Breast epithelium (tissue), 3 donors: ENCODE results near the gene PSORS1C1.

ENCODE experiments used
- CTCF ChIP-seq, 3 donors: fragments of 450-650 bp; IDR thresholded peaks; one replicate each; pipeline ENCODE4 v1.5.1; 2016 to 2017; ENCODE audit warnings: antibody characterized with exemption in 3 of 3, mild to moderate bottlenecking in 3 of 3, moderate library complexity in 3 of 3
- POLR2A ChIP-seq: fragments of 450-650 bp; IDR thresholded peaks from one replicate; pipeline ENCODE4 v1.6.1; 2016; ENCODE audit warnings: antibody characterized with exemption, mild to moderate bottlenecking, moderate library complexity
- POLR2AphosphoS5 ChIP-seq, 3 donors: sonication (generic); formaldehyde crosslinking; IDR thresholded peaks; one replicate each; pipeline ENCODE4 v1.6.1; 2017; ENCODE audit warnings: antibody characterized with exemption in 3 of 3

GRCh38 chr6:31180500-31180899 lies 65.9 kb downstream of the PSORS1C1 start:
- TF ChIP-seq CTCF (IDR thresholded peaks at IDR 0.05) (no peak), POLR2A (no peak), POLR2AphosphoS5 (IDR thresholded peaks at IDR 0.05) (no peak)
